Astrocyte of the cerebellum (primary cell): Measurements from ENCODE around the gene COL23A1.
"Not testable (repeated sequence)": the region's sequence is repeated elsewhere in the genome, so short reads cannot be mapped to it uniquely, and the experiment has no call there.

Experiments
- DNase-seq: peaks from one replicate; pipeline ENCODE4 v3.0.0-alpha.2; 2011; ENCODE audit warnings: low read depth
- H3K4me3 ChIP-seq: 2 replicates; pipeline ENCODE4 v1.5.1; 2011; ENCODE audit warnings: mild to moderate bottlenecking, low read depth, low read length, moderate library complexity
- CTCF ChIP-seq: IDR thresholded peaks from 2 replicates; pipeline ENCODE4 v1.5.1; 2012; ENCODE audit warnings: low read length, low read depth, moderate library complexity, mild to moderate bottlenecking; ENCODE audit errors: missing control alignments
- in situ Hi-C: cut with HindIII; loops from 2 replicates; pipeline ENCODE4 v1.10.0; 2017; ENCODE audit warnings: low sequenced_read_pairs

Gene COL23A1

DNA sequence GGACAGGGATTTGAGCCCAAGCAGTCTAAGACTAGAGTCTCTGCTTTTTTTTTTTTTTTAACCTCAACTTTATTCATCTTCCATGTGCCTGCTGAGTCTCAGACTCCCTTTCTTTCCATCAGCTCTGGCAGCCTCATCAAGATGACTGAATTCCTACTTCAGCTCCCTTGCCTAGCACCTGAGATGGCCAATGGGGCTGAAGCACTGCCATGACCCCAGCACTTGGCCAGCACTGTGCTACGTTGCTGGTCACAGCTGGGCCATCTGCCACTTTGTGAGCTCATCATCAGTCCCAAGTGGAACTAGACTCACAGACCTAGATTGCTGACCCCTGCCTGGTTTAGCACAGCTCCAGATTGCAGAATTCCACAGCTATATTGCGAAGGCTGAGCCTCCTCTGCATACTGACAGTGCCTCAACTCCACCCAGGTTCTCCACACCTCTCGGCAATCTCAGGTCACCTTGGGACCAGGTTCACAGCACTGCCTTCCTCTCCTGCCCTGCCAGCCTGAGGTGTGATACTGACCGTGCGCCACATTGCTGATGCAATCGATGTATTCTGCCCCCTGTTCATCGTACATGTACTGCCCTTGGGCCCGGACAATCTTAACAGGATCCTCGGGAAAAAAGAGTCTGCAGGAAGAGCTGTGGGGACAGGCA is 359.2 kb downstream of the COL23A1 start:
- H3K4me3 ChIP-seq = peak overlapping the region; percentile 86
- TF ChIP-seq CTCF = no peak
- in situ Hi-C loops = no loop called here
- no peak for DNase-seq

GRCh38 chr5:178229861-178230260 is 360.3 kb downstream of the COL23A1 start:
- DNase-seq = no peak
- no peak overlapping the region for H3K4me3 ChIP-seq
- no peak for TF ChIP-seq CTCF
- in situ Hi-C loops = no loop called here

DNA sequence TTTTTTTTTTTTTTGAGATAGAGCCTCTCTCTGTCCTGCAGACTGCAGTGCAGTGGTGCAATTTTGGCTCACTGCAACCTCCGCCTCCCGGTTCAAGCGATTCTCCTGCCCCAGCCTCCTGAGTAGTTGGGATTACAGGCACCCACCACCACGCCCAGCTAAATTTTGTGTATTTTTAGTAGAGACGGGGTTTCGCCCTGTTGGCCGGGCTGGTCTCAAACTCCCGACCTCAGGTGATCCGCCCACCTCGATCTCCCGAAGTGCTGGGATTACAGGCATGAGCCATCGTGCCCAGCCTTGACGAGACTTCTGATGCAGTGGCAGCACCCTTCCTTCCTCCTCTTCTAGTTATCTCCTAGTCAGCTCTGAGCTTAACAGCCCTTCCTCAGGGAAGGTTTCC is 361.1 kb downstream of the COL23A1 start:
- H3K4me3 ChIP-seq, DNase-seq, in situ Hi-C loops: not testable (repeated sequence)

GRCh38 chr5:178228609-178229008 is 361.6 kb downstream of the COL23A1 start:
- in situ Hi-C loops = no loop called here
- H3K4me3 ChIP-seq = no peak overlapping the region
- TF ChIP-seq CTCF = no peak
- no peak for DNase-seq

DNA sequence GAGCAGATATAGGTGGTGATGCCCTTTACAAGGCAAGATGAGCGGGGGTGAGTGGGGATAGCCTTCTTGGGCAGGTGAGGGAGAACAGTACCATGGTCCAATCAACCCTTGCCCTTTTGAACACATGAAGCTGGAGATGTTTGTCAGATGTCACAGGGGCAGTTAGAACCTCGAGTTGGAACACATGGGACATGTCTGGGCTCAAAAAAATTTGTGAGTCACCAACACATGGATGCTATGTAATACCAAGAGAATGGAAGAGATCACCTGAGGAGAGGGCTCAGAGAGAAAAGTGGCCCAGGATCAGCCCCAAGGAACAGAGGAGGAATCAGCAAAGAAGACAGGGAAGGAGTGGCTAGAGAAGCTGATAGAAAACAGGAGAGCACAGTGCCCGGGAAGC is 362.3 kb downstream of the COL23A1 start:
- H3K4me3 ChIP-seq = no peak overlapping the region
- DNase-seq = no peak
- no peak for TF ChIP-seq CTCF
- in situ Hi-C loops = no loop called here

DNA sequence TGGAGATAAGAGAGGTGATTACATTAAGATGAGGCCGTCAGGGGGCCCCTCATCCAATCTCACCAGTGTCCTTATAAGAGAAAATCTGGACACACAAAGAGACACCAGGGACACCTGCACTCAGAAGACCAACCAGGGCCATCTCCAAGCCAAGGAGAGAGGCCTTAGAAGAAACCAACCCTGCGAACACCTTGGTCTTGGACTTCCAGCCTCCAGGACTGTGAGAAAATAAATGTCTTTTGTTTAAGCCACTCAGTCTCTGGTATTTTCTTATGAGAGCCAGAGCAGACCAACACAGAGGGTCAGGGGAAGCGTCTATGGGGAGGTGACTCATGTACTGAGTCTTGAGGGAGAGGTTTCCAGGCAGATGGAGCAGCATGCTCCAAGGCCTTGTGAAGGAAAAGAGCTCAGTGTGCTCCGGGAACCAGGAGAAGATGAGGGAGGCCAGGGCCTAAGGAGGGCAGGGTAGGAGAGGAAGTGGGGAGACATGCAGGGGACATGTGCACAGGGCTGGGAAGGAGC is 363.0 kb downstream of the COL23A1 start:
- in situ Hi-C loops = no loop called here
- DNase-seq = no peak
- TF ChIP-seq CTCF = no peak
- H3K4me3 ChIP-seq = no peak overlapping the region

DNA sequence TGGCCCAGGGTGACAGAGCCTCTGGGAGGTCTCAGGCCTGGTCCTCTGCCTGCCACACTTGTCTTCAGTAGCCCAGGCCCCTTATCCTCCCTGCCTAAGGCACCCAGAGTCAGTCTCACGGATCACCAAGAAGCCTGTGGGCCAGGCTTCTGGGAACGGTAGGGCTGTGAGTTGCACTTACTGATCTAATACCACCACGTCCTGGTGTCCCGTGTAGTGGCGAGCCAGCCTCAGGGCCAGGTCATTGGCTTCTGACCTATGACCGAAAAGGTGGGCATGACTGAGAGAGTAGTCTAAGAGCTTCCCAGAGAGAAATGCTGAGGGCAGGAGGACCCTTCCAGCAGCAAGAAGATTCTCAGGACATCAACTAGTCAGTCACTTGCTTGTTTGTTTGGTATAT is 365.0 kb downstream of the COL23A1 start:
- no peak for DNase-seq
- TF ChIP-seq CTCF = no peak
- in situ Hi-C loops = no loop called here
- no peak overlapping the region for H3K4me3 ChIP-seq
